CD4-positive, CD25-positive, alpha-beta regulatory T cell (primary cell): ENCODE results near the gene MID1. TPM values are rescaled to one million over a fixed set of nuclear protein-coding genes. Genes with fewer than 3 reads are reported as not detected.

Experiments used
- ATAC-seq, 2 donors: fragments of 150-1000 bp; cut with Tn5 transposase; one replicate each; pipeline ENCODE4 v1.10.0; 2021; ENCODE audit warnings: low read depth in 2 of 2, moderate number of reproducible peaks in 2 of 2, moderate library complexity in 1 of 2
- DNase-seq, 3 donors: peaks; one replicate each; pipeline versions ENCODE4 v3.0.0 to v3.0.0-alpha.2; 2012 to 2022; ENCODE audit warnings: mixed read lengths in 1 of 3
- H3K27ac ChIP-seq: one replicate; pipeline ENCODE4 v1.7.0; 2013; ENCODE audit warnings: mild to moderate bottlenecking, low read length; ENCODE audit not compliant: insufficient read depth, poor library complexity, severe bottlenecking
- H3K27me3 ChIP-seq: one replicate; pipeline ENCODE4 v1.7.0; 2013; ENCODE audit warnings: low read length; ENCODE audit not compliant: control insufficient read depth, insufficient read depth
- H3K36me3 ChIP-seq: one replicate; pipeline ENCODE4 v1.7.0; 2013; ENCODE audit warnings: mild to moderate bottlenecking, low read length, moderate library complexity; ENCODE audit not compliant: control insufficient read depth, insufficient read depth
- H3K4me1 ChIP-seq: 2 replicates; pipeline ENCODE4 v1.7.0; 2013; ENCODE audit warnings: mild to moderate bottlenecking, low read length; ENCODE audit not compliant: insufficient read depth, control insufficient read depth, poor library complexity, severe bottlenecking
- H3K4me3 ChIP-seq: one replicate; pipeline ENCODE4 v1.7.0; 2013; ENCODE audit warnings: low read depth, mild to moderate bottlenecking, low read length, moderate library complexity
- H3K9me3 ChIP-seq, 2 experiments: 1 replicate in 1 of 2; 2 replicates in 1 of 2; pipeline ENCODE4 v1.7.0; 2013; ENCODE audit warnings: low read length in 2 of 2, mild to moderate bottlenecking in 1 of 2, moderate library complexity in 1 of 2; ENCODE audit not compliant: control insufficient read depth in 2 of 2
- H3K27ac Mint-ChIP-seq, 3 donors: one replicate each; pipeline ENCODE4 v1.8.0; 2020 to 2022; ENCODE audit warnings: mild to moderate bottlenecking in 3 of 3, mixed read lengths in 3 of 3, moderate library complexity in 2 of 3
- H3K27me3 Mint-ChIP-seq: one replicate; pipeline ENCODE4 v1.8.0; 2022; ENCODE audit warnings: mild to moderate bottlenecking, mixed read lengths
- H3K36me3 Mint-ChIP-seq: one replicate; pipeline ENCODE4 v1.8.0; 2020; ENCODE audit warnings: mixed read lengths
- H3K4me1 Mint-ChIP-seq, 4 donors: one replicate each; pipeline ENCODE4 v1.8.0; 2020 to 2022; ENCODE audit warnings: mixed read lengths in 4 of 4, mild to moderate bottlenecking in 1 of 4
- H3K4me3 Mint-ChIP-seq, 4 donors: one replicate each; pipeline ENCODE4 v1.8.0; 2020 to 2022; ENCODE audit warnings: mild to moderate bottlenecking in 4 of 4, mixed read lengths in 4 of 4, moderate library complexity in 3 of 4
- H3K9me3 Mint-ChIP-seq, 7 donors: one replicate each; pipeline ENCODE4 v1.8.0; 2020 to 2022; ENCODE audit warnings: mixed read lengths in 7 of 7, mild to moderate bottlenecking in 3 of 7, moderate library complexity in 2 of 7
- polyA plus RNA-seq, 4 donors: library from polyadenylated mRNA; unstranded; fragments of 300-500 nt; fragmentation: Illumina TruSeq; gene quantifications; one replicate each; pipeline ENCODE4 v1.2.3, GENCODE V29; 2021
- total RNA-seq: library from RNA; stranded (reverse); gene quantifications from one replicate; pipeline ENCODE4 v1.2.3, GENCODE V29; 2022

Gene MID1
- total and polyA plus RNA-seq, 5 donors from 2014 or later: not detected

GRCh38 chrX:10617186-10617998 is 3.0 kb downstream of the MID1 start:
- Histone ChIP-seq H3K9me3 (no peaks in the 10 kb centered on the region), H3K27ac (no peak overlapping the region), H3K4me1 (no peaks in the 10 kb centered on the region), H3K36me3 (no peaks in the 10 kb centered on the region), H3K4me3 (no peak overlapping the region), H3K27me3 (peaks cover 5% of the 10 kb centered on the region)
- ATAC-seq: no peak
- Mint-ChIP-seq H3K36me3 (no peaks in the 10 kb centered on the region), H3K27ac (no peak overlapping the region), H3K4me3 (no peak overlapping the region), H3K27me3 (peaks cover 18% of the 10 kb centered on the region), H3K9me3 (no peaks in the 10 kb centered on the region), H3K4me1 (peaks cover 0 to 6% (median 1%) of the 10 kb centered on the region in 4 donors)
- no peak for DNase-seq

DNA sequence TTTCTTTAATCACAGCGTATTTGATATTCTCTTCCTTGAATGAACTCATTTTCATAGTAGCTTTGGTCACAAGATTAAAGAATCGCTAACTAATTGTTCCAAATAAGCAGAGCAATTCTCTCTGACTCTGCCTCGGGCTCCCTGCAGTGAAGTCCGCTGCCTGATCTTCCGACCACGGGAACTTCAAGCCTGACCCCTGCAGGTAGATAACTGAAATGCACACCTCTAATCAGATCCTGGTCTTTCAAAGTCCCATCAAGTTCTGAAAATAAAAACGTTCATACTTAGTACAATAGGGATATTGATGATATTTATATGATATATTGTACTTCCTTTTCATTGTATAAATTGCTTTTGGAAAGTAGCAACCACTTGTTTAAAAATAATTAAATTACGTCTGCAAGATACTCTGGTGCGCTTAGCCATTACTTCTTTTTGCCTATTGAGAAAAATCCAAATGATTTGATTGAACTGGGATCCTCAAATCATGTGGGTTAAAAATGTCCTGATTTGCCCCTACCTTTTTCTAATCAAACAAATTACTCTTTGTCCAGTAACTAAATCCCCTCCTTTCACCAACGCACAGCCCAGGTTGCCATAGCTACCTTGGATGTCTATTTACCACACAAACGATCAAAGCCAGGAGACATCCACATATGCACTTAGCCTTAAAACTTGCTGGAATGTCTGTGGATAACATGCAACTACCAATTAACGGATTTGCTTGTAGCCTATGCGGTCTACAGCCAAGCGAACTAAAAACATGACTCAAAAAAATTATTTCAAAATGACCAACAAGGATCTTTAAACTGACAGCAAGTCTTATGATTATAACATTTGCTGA is 4.2 kb downstream of the MID1 start:
- Mint-ChIP-seq H3K36me3 (no peaks in the 10 kb centered on the region), H3K4me1 (peaks cover 0 to 6% (median 1%) of the 10 kb centered on the region in 4 donors), H3K9me3 (no peaks in the 10 kb centered on the region), H3K27ac (no peak overlapping the region), H3K4me3 (no peak overlapping the region), H3K27me3 (peaks cover 18% of the 10 kb centered on the region)
- ATAC-seq (no peak), DNase-seq (peak in 1 of 3 donors; percentile 27)
- no peaks in the 10 kb centered on the region for H3K9me3 ChIP-seq
- no peak overlapping the region for H3K4me3 ChIP-seq
- H3K4me1 ChIP-seq: no peaks in the 10 kb centered on the region
- peaks cover 5% of the 10 kb centered on the region for H3K27me3 ChIP-seq
- no peaks in the 10 kb centered on the region for H3K36me3 ChIP-seq
- H3K27ac ChIP-seq: no peak overlapping the region

GRCh38 chrX:10612215-10612614 is 8.2 kb downstream of the MID1 start:
- Mint-ChIP-seq H3K9me3 (no peaks in the 10 kb centered on the region), H3K27me3 (no peaks in the 10 kb centered on the region), H3K4me1 (no peaks in the 10 kb centered on the region), H3K36me3 (no peaks in the 10 kb centered on the region), H3K4me3 (no peak overlapping the region), H3K27ac (no peak overlapping the region)
- Histone ChIP-seq H3K27ac (no peak overlapping the region), H3K4me3 (no peak overlapping the region), H3K4me1 (no peaks in the 10 kb centered on the region), H3K27me3 (no peaks in the 10 kb centered on the region), H3K9me3 (no peaks in the 10 kb centered on the region), H3K36me3 (no peaks in the 10 kb centered on the region)
- no peak for ATAC-seq
- DNase-seq: no peak

DNA sequence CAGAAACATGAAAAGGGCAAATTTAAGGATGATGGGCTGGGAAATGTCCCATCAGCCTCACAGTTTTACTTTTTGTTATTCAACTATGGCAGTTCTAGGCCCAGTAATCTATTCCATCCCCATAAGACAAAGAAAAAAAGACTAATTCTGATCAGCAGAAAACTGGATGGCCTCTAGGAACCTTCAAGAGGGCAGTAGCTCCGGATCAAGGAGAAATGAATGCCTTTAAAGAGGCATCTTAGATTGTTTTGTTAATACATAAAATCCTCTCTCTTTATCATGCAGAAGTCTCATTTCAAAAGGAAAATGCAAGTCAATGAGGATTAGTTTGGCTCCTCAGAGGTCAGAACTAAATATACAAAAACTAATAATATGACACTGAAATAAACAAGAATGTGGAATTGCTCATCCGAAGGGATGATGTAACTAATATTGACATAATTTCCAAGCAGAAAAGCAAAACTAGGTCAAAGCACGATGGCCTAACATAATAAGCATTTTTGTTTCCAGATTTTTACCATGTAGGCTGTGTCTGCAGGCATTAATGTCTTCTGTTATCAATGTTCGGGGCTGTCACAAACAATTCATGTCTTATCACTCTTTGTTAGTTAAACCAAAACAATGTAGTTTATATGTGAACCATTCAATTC is 8.8 kb downstream of the MID1 start:
- H3K27me3 Mint-ChIP-seq: no peaks in the 10 kb centered on the region
- no peak overlapping the region for H3K27ac ChIP-seq
- no peaks in the 10 kb centered on the region for H3K9me3 Mint-ChIP-seq
- no peaks in the 10 kb centered on the region for H3K27me3 ChIP-seq
- H3K4me1 ChIP-seq: no peaks in the 10 kb centered on the region
- H3K4me3 ChIP-seq: no peak overlapping the region
- H3K36me3 Mint-ChIP-seq: no peaks in the 10 kb centered on the region
- H3K4me3 Mint-ChIP-seq: no peak overlapping the region
- H3K27ac Mint-ChIP-seq: no peak overlapping the region
- no peaks in the 10 kb centered on the region for H3K9me3 ChIP-seq
- ATAC-seq (no peak), DNase-seq (no peak)
- H3K4me1 Mint-ChIP-seq: no peaks in the 10 kb centered on the region
- no peaks in the 10 kb centered on the region for H3K36me3 ChIP-seq

GRCh38 chrX:10608099-10608498 is 12.3 kb downstream of the MID1 start:
- H3K27me3 Mint-ChIP-seq: no peaks in the 10 kb centered on the region
- no peaks in the 10 kb centered on the region for H3K36me3 Mint-ChIP-seq

GRCh38 chrX:10607233-10607632 is 13.2 kb downstream of the MID1 start:
- ATAC-seq: no peak
- Mint-ChIP-seq H3K4me1 (no peaks in the 10 kb centered on the region), H3K4me3 (no peak overlapping the region), H3K36me3 (no peaks in the 10 kb centered on the region), H3K27ac (no peak overlapping the region), H3K9me3 (no peaks in the 10 kb centered on the region), H3K27me3 (no peaks in the 10 kb centered on the region)
- Histone ChIP-seq H3K27me3 (no peaks in the 10 kb centered on the region), H3K27ac (no peak overlapping the region), H3K4me3 (no peak overlapping the region), H3K9me3 (no peaks in the 10 kb centered on the region), H3K4me1 (no peaks in the 10 kb centered on the region), H3K36me3 (no peaks in the 10 kb centered on the region)
- no peak for DNase-seq

More at GRCh38 chrX:10608099-10608498, 12.3 kb downstream of the MID1 start:
- no peak for DNase-seq
- H3K27ac Mint-ChIP-seq: no peak overlapping the region
- H3K9me3 ChIP-seq: no peaks in the 10 kb centered on the region
- H3K4me1 Mint-ChIP-seq: no peaks in the 10 kb centered on the region
- H3K4me1 ChIP-seq: no peaks in the 10 kb centered on the region
- no peak for ATAC-seq
- no peaks in the 10 kb centered on the region for H3K36me3 ChIP-seq
- H3K9me3 Mint-ChIP-seq: no peaks in the 10 kb centered on the region
- no peak overlapping the region for H3K4me3 Mint-ChIP-seq
- H3K27me3 ChIP-seq: no peaks in the 10 kb centered on the region
- no peak overlapping the region for H3K27ac ChIP-seq
- H3K4me3 ChIP-seq: no peak overlapping the region

GRCh38 chrX:10603612-10604011 is 16.8 kb downstream of the MID1 start:
- Histone ChIP-seq H3K4me1 (no peaks in the 10 kb centered on the region), H3K36me3 (no peaks in the 10 kb centered on the region), H3K9me3 (no peaks in the 10 kb centered on the region), H3K27me3 (no peaks in the 10 kb centered on the region), H3K4me3 (no peak overlapping the region), H3K27ac (no peak overlapping the region)
- Mint-ChIP-seq H3K4me3 (no peak overlapping the region), H3K4me1 (no peaks in the 10 kb centered on the region), H3K36me3 (no peaks in the 10 kb centered on the region), H3K27ac (no peak overlapping the region), H3K27me3 (no peaks in the 10 kb centered on the region), H3K9me3 (peaks cover 0 to 4% (median 0%) of the 10 kb centered on the region in 7 donors)
- DNase-seq: no peak
- no peak for ATAC-seq
